CD4-positive, alpha-beta T cell treated with Interleukin-4 for 4 hours (primary cell): Measurements from ENCODE around the gene MICAL3.

Experiments
- DNase-seq: peaks from one replicate; pipeline ENCODE4 v3.0.0-alpha.2; 2020

Gene MICAL3

DNA sequence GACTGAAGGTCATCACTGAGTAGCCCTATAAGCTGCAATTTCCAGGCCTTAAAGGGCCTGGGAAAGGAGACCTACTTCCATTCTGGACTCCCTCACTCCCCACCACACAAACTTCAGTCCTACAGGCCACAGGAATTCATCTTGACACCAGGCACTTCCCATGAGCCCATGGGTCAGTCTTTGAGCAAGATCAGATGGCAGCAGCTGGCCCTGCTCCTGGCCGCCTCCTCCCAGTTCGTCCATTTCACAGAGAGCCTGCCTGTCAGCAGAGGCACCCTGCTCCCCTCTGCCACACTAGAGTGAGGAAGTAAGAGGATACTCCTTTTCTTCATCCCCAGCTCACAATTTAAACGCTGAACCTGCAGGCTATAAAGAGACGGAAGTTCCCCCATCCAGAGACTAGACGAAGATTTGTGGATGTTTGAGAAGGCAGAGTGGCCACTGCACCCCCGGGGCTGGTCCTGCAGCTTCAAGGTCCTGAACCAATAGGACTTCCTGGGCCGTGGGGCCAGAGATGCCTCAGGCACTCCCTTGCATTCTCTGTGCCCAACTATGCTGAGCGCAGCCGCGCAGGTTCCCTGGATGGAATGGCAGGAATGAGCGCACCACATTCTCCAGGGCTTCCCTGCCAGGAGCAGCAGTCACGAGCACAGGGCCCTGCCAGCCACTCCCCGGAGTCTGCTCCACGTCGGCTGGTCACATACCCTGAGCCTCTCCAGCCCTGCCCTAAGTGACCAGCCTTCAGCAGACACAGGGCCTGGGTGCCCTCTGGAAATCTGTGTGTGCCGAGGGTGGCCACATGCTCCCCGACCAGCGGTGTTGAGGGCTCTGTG is 216.6 kb downstream of the MICAL3 start:
- no peak for DNase-seq

DNA sequence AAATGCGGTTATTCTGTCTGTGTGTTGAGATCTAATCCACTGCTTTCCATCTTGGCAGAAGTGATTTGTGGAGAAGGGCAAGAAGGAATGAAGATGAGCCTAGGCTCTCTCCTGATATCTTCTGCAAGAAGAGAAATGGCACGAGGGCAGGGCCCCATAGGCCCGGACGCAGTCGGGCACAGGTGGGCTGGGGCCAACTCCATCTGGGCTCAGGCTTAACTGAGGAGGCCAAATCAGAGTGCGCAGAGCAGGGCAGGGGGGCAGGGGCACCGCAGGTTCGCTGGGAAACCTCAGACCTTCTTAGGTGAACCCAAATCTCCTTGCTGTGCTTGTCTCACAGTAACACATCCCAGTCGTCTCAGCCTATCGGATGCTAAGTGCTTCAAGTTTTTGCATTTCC is 217.3 kb downstream of the MICAL3 start:
- no peak for DNase-seq

DNA sequence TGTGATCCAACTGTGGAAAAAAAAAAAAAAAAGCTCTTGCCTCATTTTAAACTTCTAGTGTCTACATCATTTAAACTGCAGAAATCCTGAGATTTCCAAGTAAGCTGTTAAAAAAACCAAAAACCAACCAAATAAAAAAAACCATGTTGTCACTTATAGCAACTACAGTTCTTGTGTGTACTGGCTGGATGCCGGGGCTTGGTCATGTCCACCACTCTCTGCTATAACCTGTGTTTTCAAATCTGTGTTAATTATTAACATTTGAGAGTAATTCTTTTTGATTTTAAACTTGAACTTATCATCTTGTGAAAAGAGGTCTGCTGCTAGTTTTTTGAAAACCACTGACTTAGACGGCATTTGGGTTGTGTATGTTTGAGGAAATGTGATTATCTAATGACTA is 217.9 kb downstream of the MICAL3 start:
- no peak for DNase-seq

DNA sequence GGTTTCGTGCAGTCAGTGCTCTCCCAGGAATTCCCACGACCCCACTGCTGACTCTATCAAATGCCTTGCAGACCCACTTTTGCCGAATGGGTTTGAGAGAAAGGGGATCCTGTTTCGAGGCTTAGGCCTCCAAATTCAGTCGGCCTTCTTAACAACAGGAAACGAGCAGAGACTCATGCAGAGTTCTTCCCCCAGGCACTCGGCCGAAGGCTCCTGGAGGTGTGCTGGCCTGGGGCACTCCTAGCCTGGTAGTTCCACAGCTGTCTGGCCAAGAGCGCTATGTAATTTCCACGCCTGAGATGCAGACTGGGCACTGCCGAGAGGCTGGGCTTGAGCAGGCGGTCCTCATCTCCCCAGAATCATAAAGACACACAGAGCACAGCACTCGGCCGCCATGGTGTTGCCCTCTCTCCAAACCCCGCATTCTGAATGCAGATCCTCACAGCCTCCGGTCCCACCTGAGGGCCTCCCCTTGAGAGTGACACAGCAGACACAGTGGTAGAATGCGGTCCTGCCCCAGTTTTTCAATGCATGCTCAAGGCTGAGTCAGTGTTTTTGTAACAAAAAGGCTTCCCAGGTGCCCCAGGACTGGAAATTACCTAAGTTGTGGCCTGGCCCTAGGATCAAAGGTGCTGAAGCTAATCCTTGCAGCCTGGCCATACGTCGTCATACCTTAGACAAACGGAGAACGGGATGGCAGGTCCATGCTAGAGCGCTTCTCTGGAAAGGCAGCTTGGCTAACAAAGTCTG is 219.9 kb downstream of the MICAL3 start:
- no peak for DNase-seq

DNA sequence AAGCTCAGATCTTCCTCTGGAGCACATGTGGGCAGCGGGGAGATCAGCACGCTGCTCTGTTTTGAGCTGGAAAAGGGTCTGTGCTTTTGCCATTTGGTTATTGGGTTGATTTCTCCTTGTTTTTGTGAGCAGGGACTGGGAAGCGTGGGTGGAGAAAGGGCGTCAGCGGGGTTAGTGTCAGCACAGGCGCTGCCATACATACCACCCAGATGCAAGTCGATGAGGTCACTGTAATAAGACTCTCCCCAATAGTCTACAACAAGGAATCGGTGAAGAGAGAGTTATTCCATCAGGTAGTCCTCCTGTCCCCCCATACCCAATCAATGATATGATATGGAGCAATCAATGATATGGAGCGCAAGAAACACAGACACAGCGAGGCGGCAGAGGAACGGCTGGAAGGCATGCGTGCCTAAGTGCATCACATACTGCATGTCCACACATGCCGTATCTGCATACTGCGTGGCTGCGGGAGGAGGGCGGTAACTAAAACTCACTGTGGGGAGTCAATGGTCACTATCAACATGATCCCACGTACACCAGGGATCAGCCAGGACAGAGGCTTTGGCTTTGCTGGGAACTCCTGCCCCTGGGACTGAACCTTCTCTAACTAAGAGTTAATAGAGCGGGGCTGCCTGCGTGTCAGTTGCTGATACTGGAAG is 220.6 kb downstream of the MICAL3 start:
- no peak for DNase-seq

DNA sequence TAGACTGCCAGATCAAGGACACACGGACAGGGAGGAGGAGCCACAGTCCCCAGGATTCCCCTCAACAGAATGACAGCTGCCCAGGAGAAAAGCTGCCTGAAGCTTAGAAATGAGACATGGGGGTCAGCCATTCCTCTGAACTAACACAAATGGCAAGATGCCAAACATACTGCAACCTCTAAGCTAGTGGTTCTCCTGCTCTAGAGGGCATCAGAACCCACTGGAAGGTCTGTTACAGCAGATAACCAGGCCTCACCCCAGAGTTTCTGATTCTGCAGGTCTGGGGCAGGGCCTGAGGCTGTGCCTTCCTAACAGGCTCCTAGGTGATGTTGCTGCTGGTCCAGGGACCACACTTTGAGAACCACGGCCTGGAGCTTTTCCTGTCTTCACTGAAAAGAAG is 221.5 kb downstream of the MICAL3 start:
- DNase-seq = no peak

DNA sequence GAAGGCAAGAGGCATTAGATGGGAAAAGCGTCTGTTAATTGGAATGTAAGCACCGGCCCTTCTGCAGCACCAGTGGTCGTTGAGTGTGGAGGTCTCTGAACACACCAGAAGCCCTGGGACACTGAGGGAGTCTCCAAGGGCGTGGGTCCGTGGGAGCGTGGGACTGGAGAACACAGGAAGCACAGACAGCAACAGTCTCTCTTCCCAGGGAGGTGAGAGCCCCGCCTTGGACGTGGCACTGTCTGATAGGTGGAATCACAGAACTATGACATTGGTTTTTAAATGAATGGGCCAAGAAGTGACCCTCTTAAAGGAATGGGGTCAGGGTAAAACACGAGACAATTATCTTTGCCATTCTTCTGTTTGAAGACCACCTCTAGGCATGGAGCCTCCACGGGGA is 221.9 kb downstream of the MICAL3 start:
- no peak for DNase-seq

DNA sequence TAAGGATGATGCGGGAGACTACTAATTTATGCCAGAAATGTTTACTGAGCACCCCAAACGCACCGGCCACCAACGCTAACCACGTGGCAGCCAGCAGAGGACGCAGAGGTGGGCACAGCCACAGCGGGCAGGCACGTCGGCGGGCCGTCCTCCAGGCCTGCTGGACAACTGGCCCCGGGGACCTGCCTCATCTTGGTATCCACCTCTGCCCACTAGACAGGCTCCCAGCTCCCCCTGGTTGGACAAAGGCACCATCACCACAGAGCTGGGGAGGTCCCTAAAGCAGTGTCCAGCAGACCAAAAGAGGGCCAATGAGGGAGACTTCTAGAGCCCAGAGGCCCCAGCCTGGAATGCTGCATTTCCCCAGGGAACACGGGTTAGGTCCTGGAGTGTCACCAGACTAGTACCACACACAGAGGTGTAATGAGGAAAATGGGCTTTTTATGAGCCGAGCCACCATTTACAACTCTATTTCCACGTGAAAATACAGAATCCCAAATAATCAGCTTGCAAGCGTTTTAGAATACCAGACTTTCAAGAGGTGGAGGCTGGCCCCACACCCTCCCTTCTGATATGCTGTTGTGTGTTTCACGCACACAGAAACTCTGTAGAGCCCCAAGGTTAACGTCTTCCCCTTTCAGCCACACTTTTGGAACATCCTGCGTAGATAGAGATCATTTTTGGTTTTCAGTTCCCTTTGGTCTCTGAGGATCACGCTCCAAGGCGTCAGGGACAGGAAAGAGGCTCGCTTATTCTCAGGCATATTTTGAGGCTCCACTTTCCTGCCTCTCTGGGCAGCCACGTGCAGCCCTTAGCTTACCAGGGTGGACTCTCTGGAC is 226.4 kb downstream of the MICAL3 start:
- no peak for DNase-seq

DNA sequence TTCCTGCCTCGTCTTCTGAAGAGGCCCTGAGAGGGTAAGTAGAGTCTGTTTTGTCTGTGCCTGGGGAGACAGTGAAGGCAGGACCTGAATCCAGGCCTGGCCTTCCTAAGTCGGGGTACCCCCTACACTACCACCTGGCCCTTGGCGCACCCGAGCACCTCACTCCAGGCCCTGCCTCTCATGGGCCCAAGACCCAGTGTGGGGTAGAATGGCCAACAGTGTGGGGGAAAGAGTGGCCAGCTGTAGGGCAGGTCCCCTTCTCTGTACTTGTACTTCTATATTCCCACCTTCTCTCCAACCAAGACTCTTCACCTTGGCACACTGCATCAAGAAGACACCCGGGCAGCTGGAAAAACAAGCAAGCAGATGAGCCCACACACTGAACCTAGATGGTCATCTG is 227.7 kb downstream of the MICAL3 start:
- no peak for DNase-seq

DNA sequence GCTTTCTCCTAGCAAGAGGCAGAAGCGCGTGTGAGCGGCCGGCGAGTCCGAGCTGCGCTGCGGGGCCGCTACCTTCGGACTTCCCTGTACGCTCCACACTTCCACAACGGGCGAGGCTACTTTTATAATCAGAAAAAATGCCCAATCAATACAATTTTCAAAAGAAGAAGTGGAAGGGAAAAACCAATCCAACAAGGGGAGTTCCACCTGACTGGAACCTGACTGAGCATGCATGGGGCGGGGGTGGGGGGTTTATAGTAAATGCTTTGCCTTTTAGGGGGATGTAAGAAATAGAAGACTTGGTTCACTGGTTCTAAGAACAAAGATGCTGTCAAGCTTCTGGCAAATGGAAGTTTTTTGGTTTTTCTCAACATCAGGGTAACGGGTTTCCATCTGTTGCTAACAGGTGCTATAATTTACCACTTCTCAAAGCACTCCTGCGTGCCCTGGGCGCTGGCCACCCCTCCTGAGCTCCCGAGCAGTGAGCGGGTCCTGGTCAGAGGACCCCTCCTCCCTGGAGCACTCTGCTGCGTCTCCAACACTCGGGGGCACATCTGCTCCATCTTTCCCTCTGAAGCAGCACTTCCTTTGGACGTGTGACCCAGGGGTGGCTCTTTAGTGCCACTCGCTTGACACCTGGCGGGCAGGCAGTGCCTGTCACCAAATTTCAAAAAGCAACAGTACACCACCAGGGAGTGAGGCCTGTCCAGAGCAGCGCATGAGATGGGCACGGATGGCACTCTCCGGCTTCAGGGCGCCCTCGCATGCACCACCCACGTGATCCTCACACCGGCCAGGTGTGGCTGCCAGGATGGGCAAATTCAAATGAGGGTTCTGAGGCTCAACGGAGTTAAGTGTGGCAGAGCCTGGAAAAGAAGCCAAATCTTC is 228.5 kb downstream of the MICAL3 start:
- DNase-seq = no peak

DNA sequence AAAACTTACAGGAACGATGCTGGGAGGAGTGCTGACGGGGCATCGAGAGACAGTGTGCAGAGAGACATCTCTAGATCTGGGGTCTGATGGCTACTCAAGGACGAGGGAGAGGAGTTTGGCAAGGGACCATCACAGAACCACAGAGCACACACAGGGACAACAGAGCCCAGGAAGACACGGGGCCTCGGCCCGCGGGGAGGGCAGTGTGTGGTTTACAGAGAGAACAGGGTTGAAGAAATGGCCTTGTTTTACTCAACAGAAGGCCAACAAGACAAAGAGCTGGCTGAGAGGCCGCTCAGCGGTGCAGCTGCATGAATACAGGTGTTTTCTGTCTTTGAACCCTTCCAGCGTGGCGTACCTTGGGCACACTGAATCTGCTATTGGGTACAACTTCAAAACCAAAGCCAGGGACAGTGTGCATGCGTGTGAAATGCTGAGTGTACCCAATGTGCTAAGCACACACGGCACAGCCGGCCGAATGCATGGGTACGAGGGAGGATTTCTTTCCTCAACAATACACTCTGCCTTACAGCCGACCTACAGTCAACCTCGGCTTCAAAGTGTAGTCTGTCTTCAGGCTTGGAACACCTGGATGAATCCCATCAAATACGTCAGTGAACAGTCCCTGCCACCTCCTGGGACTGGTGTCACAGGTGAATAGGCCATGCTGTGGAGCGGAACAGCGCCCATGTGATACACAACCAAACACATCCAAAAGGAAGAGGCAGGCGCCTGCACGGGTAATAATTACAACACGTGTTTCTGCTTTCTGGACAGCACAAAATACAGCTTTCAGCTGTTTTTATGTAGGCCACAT is 229.4 kb downstream of the MICAL3 start:
- DNase-seq = no peak

DNA sequence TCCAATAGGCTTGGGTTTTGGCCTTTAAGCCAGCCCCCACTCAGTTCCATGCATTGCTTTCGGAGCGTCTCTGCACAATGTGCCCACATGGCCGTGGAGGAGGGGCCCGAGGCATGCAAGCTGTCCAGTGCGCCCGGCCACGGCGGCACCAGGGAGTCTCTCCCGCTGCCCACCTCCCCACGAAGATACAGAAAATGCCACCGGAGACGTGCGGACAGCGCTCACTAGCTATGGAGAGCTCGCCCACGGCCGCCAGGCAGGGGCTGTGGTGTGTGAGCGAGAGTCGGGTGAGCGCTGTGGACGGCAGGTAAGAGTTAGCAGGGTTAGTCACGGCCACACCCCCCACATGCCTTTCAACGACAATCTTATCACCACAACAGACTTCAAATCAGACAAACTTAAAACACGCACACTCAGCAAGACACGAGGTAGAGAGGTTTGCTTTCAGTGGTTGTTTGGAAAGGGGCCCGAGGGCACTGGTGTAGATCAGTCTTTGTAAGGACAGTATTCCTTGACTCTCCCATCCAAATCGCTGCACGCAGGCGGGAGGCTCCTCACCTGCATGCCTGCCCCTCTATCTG is 231.4 kb downstream of the MICAL3 start:
- no peak for DNase-seq

DNA sequence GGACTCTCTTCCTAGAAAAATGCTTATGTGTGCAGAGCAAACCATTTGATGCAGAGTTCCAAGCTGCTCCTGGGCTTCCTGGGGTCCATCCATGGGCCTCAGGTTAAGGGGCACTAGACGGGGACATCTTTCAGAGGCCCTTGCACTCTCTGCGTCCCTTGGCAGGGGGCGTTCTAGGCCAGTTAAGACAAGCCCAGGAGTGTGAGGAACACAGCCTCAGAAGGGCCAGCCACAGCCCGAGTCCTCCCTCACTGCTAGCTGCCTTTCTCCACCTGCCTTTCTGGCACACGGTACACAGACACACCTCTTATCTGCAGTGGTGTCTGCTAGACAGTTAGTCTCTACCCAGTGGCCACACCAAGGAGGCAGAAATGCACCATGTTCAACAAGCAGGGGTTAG is 232.1 kb downstream of the MICAL3 start:
- no peak for DNase-seq

DNA sequence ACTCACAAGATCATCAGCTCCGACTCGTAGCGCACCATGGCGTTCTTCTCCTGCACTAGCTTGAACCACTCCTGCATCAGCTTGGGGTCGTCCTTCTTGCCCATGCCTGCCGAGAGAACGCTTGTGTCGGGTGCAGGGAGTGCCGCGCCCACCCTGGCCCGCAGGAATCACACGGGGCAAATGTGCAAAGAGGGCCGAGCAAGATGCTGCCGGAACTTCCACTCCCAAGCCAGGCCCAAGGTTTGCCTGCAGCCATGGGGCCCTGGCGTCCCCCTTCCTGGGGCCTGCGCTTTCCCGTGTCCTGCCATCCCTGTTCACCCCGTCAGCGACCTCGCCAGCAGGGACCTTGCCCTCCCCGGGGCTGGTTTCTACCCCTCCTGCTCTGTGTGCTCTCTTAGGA is 233.2 kb downstream of the MICAL3 start:
- DNase-seq = no peak

DNA sequence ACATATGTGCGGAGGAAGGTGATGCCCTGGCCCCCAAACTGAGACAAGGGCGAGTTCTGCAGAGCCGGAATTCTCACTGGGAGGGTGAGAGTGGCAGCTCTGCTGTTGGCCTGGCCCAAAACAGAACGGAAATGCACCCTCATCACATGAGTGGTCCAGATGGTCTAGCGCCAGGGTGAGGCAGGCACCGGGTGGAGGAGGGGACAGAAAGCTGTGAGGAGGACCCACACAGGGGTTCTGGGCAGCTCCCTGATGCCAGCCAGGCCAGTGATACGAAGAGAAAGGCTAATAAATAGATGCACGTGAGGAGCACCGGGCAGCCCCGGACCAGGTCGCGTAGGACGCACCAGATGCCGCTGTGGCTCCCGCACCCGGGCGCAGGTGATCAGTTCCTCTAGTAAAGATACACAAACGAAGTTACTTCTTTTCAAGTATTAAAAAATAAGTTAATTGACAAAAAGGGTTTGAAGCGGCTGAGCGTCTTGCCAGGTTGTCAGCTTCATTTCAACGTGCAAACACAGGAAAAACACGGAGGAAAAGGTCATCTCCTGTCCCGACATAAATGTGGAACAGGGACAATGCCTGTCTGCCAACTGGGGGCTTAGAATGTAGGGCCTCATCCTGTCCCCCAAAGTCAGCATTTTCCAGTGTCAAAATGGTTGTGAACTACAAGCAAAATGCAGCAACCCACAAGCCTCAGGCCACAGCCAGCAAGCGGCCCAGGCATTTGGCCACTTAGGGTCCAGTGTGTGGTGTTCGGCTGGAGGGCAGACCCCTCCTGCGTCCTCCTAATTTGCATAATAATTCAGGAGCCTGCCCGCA is 234.8 kb downstream of the MICAL3 start:
- no peak for DNase-seq

DNA sequence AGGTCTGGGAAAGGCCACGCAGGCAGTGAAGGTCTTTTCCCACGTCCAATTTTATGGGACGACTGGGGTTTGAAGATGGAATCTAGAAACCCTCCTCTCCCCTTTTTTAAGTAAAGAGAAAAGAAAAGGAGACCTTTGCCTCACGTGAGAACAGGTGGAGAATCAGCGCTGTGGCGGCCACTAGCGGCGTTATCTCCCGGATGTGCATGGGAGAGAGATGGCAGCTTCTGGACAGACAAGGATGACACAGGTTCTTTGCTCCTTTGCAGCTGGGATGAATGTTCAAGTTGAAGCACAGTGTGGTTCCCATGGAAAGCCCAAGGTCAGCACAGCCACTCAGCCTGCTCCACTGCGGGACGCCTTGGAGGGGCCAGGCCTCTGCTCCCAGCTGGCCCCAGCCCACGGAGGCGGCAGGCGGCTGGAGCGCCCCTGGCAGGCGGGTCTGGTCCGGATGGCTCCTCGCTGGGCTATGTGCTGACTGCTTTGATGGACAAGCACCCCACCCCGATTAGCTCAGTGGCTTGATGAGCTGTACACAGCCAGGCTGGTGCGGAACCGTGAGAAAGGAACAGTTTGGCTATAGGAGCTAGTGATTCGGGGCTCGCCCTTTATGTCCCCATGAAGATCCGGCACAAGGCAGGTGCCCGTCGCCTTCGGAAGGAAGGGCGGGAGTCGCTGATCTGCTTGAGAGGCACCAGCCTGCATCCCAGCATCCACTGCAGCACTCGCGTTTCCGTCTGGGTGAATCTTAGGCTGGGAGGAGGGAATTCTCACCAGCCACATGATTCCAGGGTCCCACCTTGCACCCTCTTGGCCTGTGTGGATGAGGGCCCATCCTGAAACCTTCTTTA is 235.6 kb downstream of the MICAL3 start:
- no peak for DNase-seq

DNA sequence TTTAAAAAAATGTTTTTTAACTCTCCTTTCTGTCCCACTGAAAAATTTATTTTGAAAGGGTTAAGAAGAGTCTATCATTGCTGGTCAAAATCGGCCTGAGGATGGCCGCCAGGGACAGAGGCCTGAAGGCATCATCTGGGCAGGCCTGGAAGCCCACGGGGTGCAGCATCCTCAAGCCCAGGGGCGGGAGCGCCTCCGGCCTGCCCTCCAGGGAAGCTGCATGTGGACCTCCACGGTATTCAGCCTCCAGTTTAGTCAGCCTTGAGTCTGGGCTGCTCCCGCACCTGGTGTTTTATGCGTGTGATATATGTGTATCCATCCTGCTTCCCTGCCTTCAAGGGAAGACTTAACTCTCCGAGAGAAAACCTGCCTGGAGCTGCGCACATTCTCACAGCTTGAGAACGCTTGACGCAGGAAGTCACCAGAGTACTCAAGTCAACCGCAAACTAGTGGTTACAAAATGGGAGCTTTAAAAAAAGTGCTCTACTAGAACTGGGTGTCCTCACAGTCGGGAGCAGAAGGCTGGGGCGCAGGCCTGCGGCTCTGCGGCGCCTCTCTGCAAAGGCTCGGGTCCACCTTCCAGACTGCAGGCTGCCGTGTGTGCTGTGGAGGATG is 236.5 kb downstream of the MICAL3 start:
- no peak for DNase-seq

DNA sequence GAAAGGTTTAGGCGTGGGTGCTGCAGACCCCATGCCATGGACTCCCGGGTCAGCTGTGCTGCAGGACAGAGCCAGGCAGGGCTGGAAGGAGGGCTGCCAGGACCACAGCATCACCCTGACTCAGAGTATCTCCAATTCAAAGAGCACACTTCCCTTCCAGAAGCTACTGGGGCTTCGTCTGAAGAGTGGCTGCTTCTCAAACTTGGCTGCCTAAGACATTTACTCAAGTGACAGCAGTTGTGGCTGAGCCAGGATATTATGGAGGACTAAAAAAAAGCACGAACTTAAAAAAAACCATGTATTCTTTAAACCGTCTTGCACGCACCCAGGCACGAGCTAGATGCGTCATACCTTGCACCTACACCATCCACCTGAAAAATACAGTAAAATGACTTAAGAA is 237.1 kb downstream of the MICAL3 start:
- DNase-seq = no peak
